ENCODE measurements around the gene MEF2D. TPM values are rescaled to one million over a fixed set of nuclear protein-coding genes. Genes with fewer than 3 reads are reported as not detected.

Gene MEF2D
- total and polyA plus RNA-seq, 8 donors, result 7.7 to 136 (median 18.8) TPM

DNA sequence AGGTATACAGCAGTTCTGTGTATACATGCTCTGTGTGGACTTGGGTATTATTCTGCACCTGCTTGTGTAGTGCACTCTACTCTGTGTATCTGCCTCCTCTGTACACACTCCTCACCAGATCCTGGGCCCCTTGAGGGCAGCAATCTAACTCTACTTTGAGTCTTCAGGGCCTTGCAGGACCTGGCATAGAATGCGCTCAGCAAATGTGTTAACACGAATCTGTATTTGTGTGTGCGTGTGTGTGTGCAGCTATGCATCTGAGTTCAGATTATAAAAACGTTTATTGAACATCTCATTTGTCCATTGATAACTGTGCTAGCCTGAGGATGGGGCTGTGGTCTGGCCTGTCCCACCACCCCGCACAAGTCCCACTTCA is 3.9 kb upstream of the MEF2D start:
- H3K27ac ChIP-seq, result peak overlapping the region; percentile 91 to 100 (median 100)
- WGBS, 5 donors, result 19 to 30% (median 25%) methylated on average over 5 of the region's 5 CpGs
- H3K9me3 ChIP-seq, result no peaks in the 10 kb centered on the region
- peak overlapping the region; percentile 18 to 35 (median 30) for H3K4me3 ChIP-seq
- H3K27me3 ChIP-seq, result no peaks in the 10 kb centered on the region
- TF ChIP-seq POLR2A (IDR thresholded peaks at IDR 0.05) (no peak), EP300 (IDR thresholded peaks at IDR 0.05) (no peak), POLR2AphosphoS5 (IDR thresholded peaks at IDR 0.05) (no peak)
- TF ChIP-seq, protein P1, sequence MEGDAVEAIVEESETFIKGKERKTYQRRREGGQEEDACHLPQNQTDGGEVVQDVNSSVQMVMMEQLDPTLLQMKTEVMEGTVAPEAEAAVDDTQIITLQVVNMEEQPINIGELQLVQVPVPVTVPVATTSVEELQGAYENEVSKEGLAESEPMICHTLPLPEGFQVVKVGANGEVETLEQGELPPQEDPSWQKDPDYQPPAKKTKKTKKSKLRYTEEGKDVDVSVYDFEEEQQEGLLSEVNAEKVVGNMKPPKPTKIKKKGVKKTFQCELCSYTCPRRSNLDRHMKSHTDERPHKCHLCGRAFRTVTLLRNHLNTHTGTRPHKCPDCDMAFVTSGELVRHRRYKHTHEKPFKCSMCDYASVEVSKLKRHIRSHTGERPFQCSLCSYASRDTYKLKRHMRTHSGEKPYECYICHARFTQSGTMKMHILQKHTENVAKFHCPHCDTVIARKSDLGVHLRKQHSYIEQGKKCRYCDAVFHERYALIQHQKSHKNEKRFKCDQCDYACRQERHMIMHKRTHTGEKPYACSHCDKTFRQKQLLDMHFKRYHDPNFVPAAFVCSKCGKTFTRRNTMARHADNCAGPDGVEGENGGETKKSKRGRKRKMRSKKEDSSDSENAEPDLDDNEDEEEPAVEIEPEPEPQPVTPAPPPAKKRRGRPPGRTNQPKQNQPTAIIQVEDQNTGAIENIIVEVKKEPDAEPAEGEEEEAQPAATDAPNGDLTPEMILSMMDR (IDR thresholded peaks at IDR 0.05), result no peak
- intact Hi-C loops (cut with DNase I; ENCODE audit: low total_unique reads), result no loop called here
- H3K36me3 ChIP-seq, result no peaks in the 10 kb centered on the region
- peaks cover 52 to 75% (median 63%) of the 10 kb centered on the region in 4 donors for H3K4me1 ChIP-seq
- peak in 1 of 2 donors; percentile 68 for DNase-seq

DNA sequence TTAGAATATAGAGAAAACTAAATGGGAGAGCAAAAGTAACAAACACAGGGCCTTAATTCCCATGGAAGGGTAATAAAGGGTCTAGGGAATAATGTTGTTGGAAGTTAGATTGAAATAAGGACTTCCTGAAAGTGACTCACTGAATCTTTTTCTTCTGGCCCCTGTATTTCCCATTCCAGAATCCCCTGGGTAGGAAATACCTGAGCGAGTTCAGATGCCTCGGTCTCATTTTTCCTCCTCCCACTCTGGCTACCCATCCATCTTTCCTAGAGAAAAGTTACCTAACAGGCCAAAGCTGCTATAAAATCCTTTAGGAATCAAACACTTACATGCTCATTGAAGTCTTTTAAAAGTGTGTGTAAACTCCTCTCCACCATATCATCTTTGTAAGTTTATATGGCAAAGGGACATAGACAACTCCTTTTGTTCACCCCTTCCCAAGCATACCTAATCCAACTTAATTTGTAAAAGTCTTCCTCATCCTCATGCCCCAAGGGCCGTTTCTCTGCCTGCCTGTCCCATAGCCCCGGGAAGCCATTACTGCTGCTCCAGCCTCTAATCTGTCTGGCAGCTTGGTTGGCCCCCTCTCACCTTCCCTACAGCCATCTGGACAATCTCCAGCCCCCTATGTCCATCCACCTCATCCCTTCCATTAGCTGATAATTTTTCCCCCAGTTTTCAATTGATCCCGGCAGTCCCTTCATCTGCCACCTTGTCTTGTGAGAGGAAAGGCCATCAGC is 3.3 kb upstream of the MEF2D start:
- no peak overlapping the region for H3K4me3 ChIP-seq
- intact Hi-C loops (cut with DNase I; ENCODE audit: low total_unique reads), result no loop called here
- whole genome bisulfite sequencing, 5 donors, result 55 to 68% (median 61%) methylated on average over 5 of the region's 5 CpGs
- H3K27ac ChIP-seq, result peak overlapping the region; percentile 91 to 100 (median 100)
- H3K9me3 ChIP-seq, result no peaks in the 10 kb centered on the region
- H3K27me3 ChIP-seq, result no peaks in the 10 kb centered on the region
- DNase-seq, result peak in 1 of 2 donors; percentile 30
- TF ChIP-seq, protein P1 (IDR thresholded peaks at IDR 0.05), result no peak
- no peak for TF ChIP-seq POLR2A (IDR thresholded peaks at IDR 0.05)
- TF ChIP-seq POLR2AphosphoS5 (IDR thresholded peaks at IDR 0.05), result no peak
- TF ChIP-seq EP300 (IDR thresholded peaks at IDR 0.05), result no peak
- H3K36me3 ChIP-seq, result no peaks in the 10 kb centered on the region
- peaks cover 47 to 75% (median 64%) of the 10 kb centered on the region in 4 donors for H3K4me1 ChIP-seq

DNA sequence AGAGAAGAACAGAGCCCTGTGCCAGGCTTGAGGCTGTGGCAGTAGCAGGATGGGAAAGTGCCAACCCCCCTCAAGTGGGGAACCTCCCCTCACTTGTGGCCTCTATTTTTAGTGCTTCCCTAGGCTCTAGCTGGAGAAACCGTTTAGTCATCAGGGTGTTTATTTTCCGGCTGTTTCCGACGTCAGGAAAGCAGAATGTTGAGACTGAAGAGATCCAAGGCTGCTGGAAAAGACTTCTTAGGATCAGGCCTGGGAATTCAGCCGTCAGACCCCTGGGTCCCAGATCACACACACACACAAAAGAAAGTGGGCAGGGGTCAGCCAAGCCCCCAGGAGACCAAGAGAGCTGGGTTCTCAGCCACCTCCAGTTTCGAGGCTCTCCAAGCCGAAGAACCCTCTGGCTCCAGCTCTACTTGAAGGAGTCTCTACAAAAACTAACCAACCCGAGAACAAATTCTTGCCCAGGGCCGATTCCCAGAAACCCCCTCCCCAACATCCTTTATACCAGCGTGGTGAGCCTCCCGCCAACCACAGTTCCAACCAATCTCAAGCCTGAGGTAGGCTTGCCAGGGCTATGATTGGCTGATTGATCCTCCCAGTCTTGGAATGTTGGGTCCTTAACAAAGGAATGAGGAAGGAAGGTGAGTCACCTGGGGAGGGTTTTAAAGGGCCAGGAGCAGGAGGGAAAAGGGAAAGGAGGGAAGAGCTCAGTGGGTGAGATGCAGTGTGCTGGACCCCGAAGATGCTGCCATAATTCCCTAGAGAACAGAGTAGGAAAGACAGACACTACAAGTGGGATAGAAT is 2.5 kb upstream of the MEF2D start:
- H3K36me3 ChIP-seq, result no peaks in the 10 kb centered on the region
- peak overlapping the region; percentile 73 to 100 (median 100) for H3K27ac ChIP-seq
- no peak for TF ChIP-seq POLR2A (IDR thresholded peaks at IDR 0.05)
- TF ChIP-seq EP300 (IDR thresholded peaks at IDR 0.05), result peak; percentile 62
- peak; percentile 82 to 97 (median 87) for TF ChIP-seq POLR2AphosphoS5 (IDR thresholded peaks at IDR 0.05)
- H3K4me3 ChIP-seq, result peak overlapping the region in 3 of 4 donors; percentile 4 to 80 (median 20)
- H3K27me3 ChIP-seq, result no peaks in the 10 kb centered on the region
- peaks cover 47 to 75% (median 64%) of the 10 kb centered on the region in 4 donors for H3K4me1 ChIP-seq
- peak; percentile 80 to 92 for DNase-seq
- 11 to 32% (median 22%) methylated on average over 12 of the region's 12 CpGs for WGBS, 5 donors
- H3K9me3 ChIP-seq, result no peaks in the 10 kb centered on the region
- intact Hi-C loops (cut with DNase I; ENCODE audit: low total_unique reads), result no loop called here

- TF ChIP-seq, protein P1 (IDR thresholded peaks at IDR 0.05), result no peak
- TF ChIP-seq POLR2AphosphoS5 (IDR thresholded peaks at IDR 0.05), result no peak
- TF ChIP-seq POLR2A (IDR thresholded peaks at IDR 0.05), result no peak
- TF ChIP-seq EP300 (IDR thresholded peaks at IDR 0.05), result no peak
- Histone ChIP-seq H3K36me3 (no peaks in the 10 kb centered on the region), H3K4me3 (peak overlapping the region in 2 of 4 donors; percentile 80 to 95), H3K27ac (peak overlapping the region; percentile 99 to 100 (median 100)), H3K4me1 (peaks cover 51 to 75% (median 65%) of the 10 kb centered on the region in 4 donors), H3K27me3 (no peaks in the 10 kb centered on the region), H3K9me3 (no peaks in the 10 kb centered on the region)
- 19 to 50% (median 46%) methylated on average over 1 of the region's 1 CpG for WGBS, 5 donors
- DNase-seq, result peak in 1 of 2 donors; percentile 31
- intact Hi-C loops (cut with DNase I; ENCODE audit: low total_unique reads), result no loop called here
Measured at GRCh38 chr1:156502391-156502893, 1.9 kb upstream of the MEF2D start.

Data from stomach (tissue), 9 donors.